Measurements from ENCODE around the gene NDUFS8.

NDUFS8 gene

DNA sequence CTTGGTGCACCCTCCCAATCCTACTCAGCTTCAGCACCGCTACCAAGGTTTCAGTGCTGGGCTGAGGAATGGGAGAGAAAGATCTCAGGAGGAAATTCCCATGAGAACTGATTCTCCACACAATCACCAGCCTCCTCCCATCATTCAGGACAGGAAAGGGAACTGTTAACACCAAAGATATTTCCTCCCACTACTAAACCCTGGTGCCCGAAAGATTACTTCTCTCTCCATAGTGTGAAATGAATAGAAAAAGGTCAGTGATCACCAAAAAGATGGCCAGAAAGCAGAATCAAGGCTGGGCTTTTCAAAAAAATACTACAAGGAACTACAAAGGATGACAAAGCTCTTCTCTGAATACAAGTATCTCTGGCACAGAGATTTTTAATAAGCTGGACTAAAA is 34.4 kb downstream of the NDUFS8 start:
- TF ChIP-seq, protein P1, sequence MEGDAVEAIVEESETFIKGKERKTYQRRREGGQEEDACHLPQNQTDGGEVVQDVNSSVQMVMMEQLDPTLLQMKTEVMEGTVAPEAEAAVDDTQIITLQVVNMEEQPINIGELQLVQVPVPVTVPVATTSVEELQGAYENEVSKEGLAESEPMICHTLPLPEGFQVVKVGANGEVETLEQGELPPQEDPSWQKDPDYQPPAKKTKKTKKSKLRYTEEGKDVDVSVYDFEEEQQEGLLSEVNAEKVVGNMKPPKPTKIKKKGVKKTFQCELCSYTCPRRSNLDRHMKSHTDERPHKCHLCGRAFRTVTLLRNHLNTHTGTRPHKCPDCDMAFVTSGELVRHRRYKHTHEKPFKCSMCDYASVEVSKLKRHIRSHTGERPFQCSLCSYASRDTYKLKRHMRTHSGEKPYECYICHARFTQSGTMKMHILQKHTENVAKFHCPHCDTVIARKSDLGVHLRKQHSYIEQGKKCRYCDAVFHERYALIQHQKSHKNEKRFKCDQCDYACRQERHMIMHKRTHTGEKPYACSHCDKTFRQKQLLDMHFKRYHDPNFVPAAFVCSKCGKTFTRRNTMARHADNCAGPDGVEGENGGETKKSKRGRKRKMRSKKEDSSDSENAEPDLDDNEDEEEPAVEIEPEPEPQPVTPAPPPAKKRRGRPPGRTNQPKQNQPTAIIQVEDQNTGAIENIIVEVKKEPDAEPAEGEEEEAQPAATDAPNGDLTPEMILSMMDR (IDR thresholded peaks at IDR 0.05; ENCODE audit: low read depth, low read length) = no peak
- no peak overlapping the region for H3K4me3 ChIP-seq (ENCODE audit: low read depth, low read length)

DNA sequence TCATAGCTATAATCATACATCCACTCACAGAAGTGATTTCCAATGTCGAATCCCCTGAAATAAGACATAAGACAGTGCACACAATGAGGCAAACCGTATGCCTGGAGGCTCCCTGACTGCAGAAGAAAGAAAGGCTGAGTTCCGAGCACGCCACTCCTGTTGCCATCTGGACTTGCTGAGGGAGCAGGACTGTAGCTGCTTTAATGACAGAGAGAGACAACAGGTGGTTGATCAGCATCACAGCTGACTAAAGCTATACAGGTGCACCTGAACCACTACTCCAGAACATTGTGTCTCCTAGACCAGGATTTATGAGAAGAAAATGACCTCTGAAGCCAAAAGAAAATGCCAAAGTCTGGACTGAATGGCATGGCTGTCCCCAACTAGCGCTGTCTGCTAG is 35.4 kb downstream of the NDUFS8 start:
- H3K4me3 ChIP-seq (ENCODE audit: low read depth, low read length) = no peak overlapping the region
- TF ChIP-seq, protein P1 (IDR thresholded peaks at IDR 0.05; ENCODE audit: low read depth, low read length) = no peak

DNA sequence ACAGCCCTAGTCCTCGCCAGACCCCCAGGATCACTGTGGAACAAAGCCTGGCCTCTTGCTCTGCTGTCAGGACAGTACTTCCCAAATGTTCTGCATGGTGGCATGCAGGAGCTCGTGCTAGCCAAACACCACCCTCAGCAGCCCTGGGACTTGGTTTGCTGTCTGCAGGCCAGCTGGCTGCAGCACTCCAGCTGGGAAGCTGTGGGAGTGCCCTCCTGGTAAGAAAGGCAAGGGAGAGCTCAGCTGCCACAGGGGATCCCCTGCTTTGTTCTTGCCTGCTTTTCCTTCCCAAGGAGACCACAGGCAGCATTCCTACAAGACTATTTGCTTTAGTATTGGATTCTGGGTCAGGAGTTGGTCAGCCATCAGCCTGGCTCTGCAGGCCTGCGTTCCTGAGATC is 36.3 kb downstream of the NDUFS8 start:
- TF ChIP-seq, protein P1 (IDR thresholded peaks at IDR 0.05; ENCODE audit: low read depth, low read length) = no peak

DNA sequence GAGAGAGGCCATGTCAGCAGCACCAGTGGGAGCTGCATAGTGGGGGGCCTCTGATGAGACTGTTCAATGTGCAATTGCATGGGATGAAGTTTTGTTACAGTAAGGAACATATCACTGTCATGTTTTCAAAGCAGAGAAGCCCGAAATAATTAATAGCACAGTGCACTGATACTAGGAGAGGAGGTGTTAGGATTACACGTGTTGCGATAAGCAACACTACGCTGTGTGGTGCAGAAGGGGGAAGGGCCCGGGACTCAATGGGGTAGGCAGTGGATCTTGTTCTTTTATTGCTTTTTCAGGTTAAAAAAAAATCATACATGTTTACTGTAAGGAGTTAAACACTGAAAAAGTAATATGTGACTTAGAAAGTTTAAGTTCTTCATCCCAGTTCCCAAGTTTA is 37.5 kb downstream of the NDUFS8 start:
- H3K4me3 ChIP-seq (ENCODE audit: low read depth, low read length) = no peak overlapping the region
- TF ChIP-seq, protein P1 (IDR thresholded peaks at IDR 0.05; ENCODE audit: low read depth, low read length) = no peak

More for the DNA sequence above, 36.3 kb downstream of the NDUFS8 start:
- H3K4me3 ChIP-seq (ENCODE audit: low read depth, low read length) = no peak overlapping the region

DNA sequence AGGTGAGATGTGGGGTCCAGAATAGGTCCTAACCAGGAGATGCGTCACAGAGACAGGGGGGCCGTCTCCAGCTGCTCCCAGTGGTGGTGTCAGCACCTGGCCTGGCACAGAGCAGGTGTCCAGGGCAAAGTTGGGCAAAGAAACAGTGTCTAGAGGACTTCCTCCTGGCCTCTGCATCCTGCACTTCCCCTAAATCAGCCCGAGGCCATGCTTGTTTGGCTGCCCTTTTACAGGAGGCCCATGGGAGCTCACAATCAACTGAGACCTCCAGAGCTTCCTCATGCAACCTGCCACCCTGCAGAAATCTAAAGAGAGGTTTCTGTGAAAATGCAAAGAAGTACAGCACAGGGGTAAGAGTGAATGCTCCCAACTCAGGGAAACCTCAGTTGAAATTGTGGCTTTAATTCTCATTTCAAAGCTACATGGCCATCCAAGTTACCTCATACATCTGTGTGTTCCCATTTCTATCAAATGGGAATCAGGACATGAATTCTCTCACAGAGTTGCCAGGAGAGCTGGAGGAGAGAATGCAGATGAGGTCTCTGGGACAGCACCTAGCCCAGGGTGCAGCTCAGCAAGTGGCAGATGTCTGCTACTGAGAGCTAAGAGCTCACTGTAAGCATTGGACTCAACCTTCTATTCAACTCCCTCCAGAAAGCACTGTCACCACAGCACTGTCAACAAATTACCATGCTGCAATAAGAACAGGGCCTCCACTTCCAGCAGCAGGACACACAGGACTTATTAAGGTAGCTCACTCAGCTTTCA is 41.0 kb downstream of the NDUFS8 start:
- no peak overlapping the region for H3K4me3 ChIP-seq (ENCODE audit: low read depth, low read length)
- TF ChIP-seq, protein P1 (IDR thresholded peaks at IDR 0.05; ENCODE audit: low read depth, low read length) = no peak

DNA sequence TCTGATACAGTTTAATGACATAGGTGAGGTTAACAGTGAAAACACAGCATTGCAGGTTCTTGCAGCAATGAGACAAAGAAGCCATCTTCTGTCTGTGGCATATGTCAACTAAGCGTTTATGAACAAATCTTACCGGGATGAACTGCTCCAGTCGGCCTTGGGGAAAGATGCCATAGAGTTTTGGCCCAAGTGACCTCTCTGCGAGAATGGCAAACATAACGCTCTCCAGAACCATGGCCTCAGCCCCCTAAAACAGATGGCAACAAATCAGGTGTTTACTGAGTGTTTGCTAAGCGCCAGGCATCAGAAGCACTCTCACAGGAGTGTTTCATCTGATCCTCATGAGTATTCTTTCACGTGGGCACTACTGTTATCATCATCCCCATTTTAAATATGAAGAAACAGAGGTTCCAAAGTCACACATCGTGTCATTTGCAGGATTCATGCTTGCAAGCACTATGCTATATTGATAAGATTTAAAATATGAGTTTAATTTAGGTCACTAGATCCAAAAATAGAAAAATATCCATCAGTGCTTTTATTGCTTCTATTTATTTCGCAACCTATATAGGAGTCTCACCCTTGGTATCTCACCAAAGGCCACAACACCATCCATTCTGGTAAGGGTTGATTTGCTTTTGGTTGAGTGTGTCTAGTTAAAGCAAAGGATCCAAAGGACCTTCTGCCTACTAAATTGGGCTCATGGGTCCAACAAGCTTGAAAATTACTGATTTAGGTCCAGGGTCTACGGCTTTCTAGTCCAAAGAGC is 44.3 kb downstream of the NDUFS8 start:
- H3K4me3 ChIP-seq (ENCODE audit: low read depth, low read length) = no peak overlapping the region

More for the DNA sequence above, 44.3 kb downstream of the NDUFS8 start:
- TF ChIP-seq, protein P1 (IDR thresholded peaks at IDR 0.05; ENCODE audit: low read depth, low read length) = no peak
